GM10248 (cell line): ENCODE results near the gene SELP.

Experiments used
- CTCF ChIA-PET: fragments of 300-600 bp; sonication (Branson Sonifier 250); formaldehyde crosslinking; extraction: SDS; loops from one replicate; lab custom pipeline; 2021; ENCODE audit warnings: antibody characterized with exemption; lab: Yijun Ruan, JAX
- POLR2A ChIA-PET: fragments of 350-650 bp; sonication (Branson Sonifier 250); formaldehyde crosslinking; extraction: SDS; loops from one replicate; lab custom pipeline; 2020; ENCODE audit warnings: antibody characterized with exemption; lab: Yijun Ruan, JAX
- DNase-seq: peaks from one replicate; pipeline ENCODE4 v3.0.0; 2012; ENCODE audit errors: extremely low spot score
- CTCF ChIP-seq: IDR thresholded peaks from 2 replicates; pipeline ENCODE4 v1.5.1; 2012; ENCODE audit warnings: mild to moderate bottlenecking, low read depth; ENCODE audit errors: extremely low read depth, missing control alignments, control extremely low read depth

SELP gene

GRCh38 chr1:169604781-169605560 is 25.0 kb downstream of the SELP start:
- no peak for TF ChIP-seq CTCF

GRCh38 chr1:169601096-169601881 is 28.6 kb downstream of the SELP start:
- CTCF ChIA-PET, result interaction anchor here (0.8 to 3.5 kb wide), 37 partner anchors 9 to 854 kb away, joined by 3 to 71 read pairs (median 5); partner anchors contain the start of genes F5 and SELE
- DNase-seq, result peak; percentile 28
- POLR2A ChIA-PET, result no interaction called here
- TF ChIP-seq CTCF, result peak; percentile 54

More at GRCh38 chr1:169604781-169605560, 25.0 kb downstream of the SELP start:
- ChIA-PET CTCF (interaction anchor here (1.3 kb wide), 2 partner anchors 107 kb away, joined by 3 to 7 read pairs; no protein-coding TSS in a partner anchor), POLR2A (no interaction called here)
- no peak for DNase-seq

GRCh38 chr1:169595764-169596711 is 33.9 kb downstream of the SELP start:
- POLR2A ChIA-PET, result no interaction called here
- CTCF ChIA-PET, result interaction anchor here (1.0 to 2.2 kb wide), 4 partner anchors 10 to 199 kb away, joined by 3 to 6 read pairs (median 4); partner anchors contain the start of gene F5
- TF ChIP-seq CTCF, result no peak
- DNase-seq, result no peak

GRCh38 chr1:169594391-169594790 is 35.5 kb downstream of the SELP start:
- TF ChIP-seq CTCF, result no peak
- DNase-seq, result peak; percentile 22
- ChIA-PET CTCF (no interaction called here), POLR2A (no interaction called here)

- CTCF ChIA-PET, result interaction anchor here (2.2 kb wide), 1 partner anchor 11 kb away, joined by 9 read pairs; no protein-coding TSS in a partner anchor
- POLR2A ChIA-PET, result no interaction called here
- TF ChIP-seq CTCF, result no peak
- no peak for DNase-seq
These were observed 39.0 kb downstream of the SELP start for GRCh38 chr1:169590932-169591331.
